GM23338 (cell line): Measurements from ENCODE around the gene LAMB3. TPM values are rescaled to one million over a fixed set of nuclear protein-coding genes. Genes with fewer than 3 reads are reported as not detected.

Experiments
- ATAC-seq: fragments of 200-7000 bp; cut with Tn5 transposase; 3 replicates; pipeline ENCODE4 v1.9.1; 2020
- DNase-seq: peaks from one replicate; pipeline ENCODE4 v3.0.0-alpha.2; 2015; ENCODE audit warnings: low spot score
- H2AFZ ChIP-seq: fragments of 200-600 bp; sonication (generic); 2 replicates; pipeline ENCODE4 v1.8.0; 2016; ENCODE audit warnings: antibody characterized with exemption, mild to moderate bottlenecking, moderate library complexity
- H3F3A ChIP-seq: fragments of 200-600 bp; sonication (generic); replicated peaks from 2 replicates; pipeline ENCODE4 v1.8.0; 2017; ENCODE audit warnings: antibody characterized with exemption, mixed run types, low read depth
- H3K27ac ChIP-seq: fragments of 200-600 bp; sonication (generic); 2 replicates; pipeline ENCODE4 v1.6.1; 2016; ENCODE audit warnings: low read depth
- H3K27me3 ChIP-seq: fragments of 200-600 bp; sonication (generic); 2 replicates; pipeline ENCODE4 v1.8.0; 2016; ENCODE audit warnings: mild to moderate bottlenecking, mixed run types, moderate library complexity; ENCODE audit not compliant: insufficient read depth
- H3K36me3 ChIP-seq: fragments of 200-600 bp; sonication (generic); 2 replicates; pipeline ENCODE4 v1.8.0; 2016; ENCODE audit warnings: mild to moderate bottlenecking; ENCODE audit not compliant: insufficient read depth
- H3K4me1 ChIP-seq: fragments of 200-600 bp; sonication (generic); 2 replicates; pipeline ENCODE4 v1.8.0; 2016; ENCODE audit warnings: mild to moderate bottlenecking, moderate library complexity; ENCODE audit not compliant: insufficient read depth
- H3K4me2 ChIP-seq: fragments of 200-600 bp; sonication (generic); 2 replicates; pipeline ENCODE4 v1.7.1; 2017; ENCODE audit warnings: mixed run types
- H3K4me3 ChIP-seq: fragments of 200-600 bp; sonication (generic); 2 replicates; pipeline ENCODE4 v1.6.1; 2016; ENCODE audit warnings: mixed run types
- H3K79me2 ChIP-seq: fragments of 200-600 bp; sonication (generic); replicated peaks from 2 replicates; pipeline ENCODE4 v1.8.0; 2017; ENCODE audit warnings: mild to moderate bottlenecking; ENCODE audit not compliant: insufficient read depth
- H3K9me2 ChIP-seq: fragments of 200-600 bp; sonication (generic); 2 replicates; pipeline ENCODE4 v1.8.0; 2017; ENCODE audit not compliant: insufficient read depth
- H4K20me1 ChIP-seq: fragments of 200-600 bp; sonication (generic); replicated peaks from 2 replicates; pipeline ENCODE4 v1.8.0; 2017; ENCODE audit warnings: mild to moderate bottlenecking; ENCODE audit not compliant: insufficient read depth
- H3K27ac Mint-ChIP-seq: 2 replicates; pipeline ENCODE4 v1.8.0; 2020; ENCODE audit warnings: inconsistent platforms, mild to moderate bottlenecking, moderate library complexity, mixed read lengths
- H3K27me3 Mint-ChIP-seq: 3 replicates; pipeline ENCODE4 v1.8.0; 2022; ENCODE audit warnings: low read depth, mild to moderate bottlenecking, moderate library complexity, mixed read lengths, inconsistent platforms; ENCODE audit not compliant: insufficient read depth, poor library complexity
- H3K36me3 Mint-ChIP-seq: 3 replicates; pipeline ENCODE4 v1.8.0; 2021; ENCODE audit warnings: low read depth, mild to moderate bottlenecking, inconsistent platforms, moderate library complexity, mixed read lengths
- H3K4me1 Mint-ChIP-seq: 3 replicates; pipeline ENCODE4 v1.8.0; 2020; ENCODE audit warnings: mild to moderate bottlenecking, inconsistent platforms, mixed read lengths
- H3K4me3 Mint-ChIP-seq: 3 replicates; pipeline ENCODE4 v1.8.0; 2021; ENCODE audit warnings: moderate library complexity, mild to moderate bottlenecking, inconsistent platforms, mixed read lengths
- H3K9me3 Mint-ChIP-seq: 3 replicates; pipeline ENCODE4 v1.8.0; 2020; ENCODE audit warnings: moderate library complexity, mild to moderate bottlenecking, inconsistent platforms, mixed read lengths
- CREB1 ChIP-seq: fragments of 250-450 bp; sonication (Bioruptor Pico); IDR thresholded peaks from 2 replicates; pipeline ENCODE4 v1.5.0; 2020; ENCODE audit warnings: low read depth, mild to moderate bottlenecking, moderate library complexity
- EZH2 ChIP-seq: fragments of 200-600 bp; sonication (generic); IDR thresholded peaks from one replicate; pipeline ENCODE4 v1.8.0; 2017; ENCODE audit warnings: antibody characterized with exemption, mild to moderate bottlenecking, low read depth; ENCODE audit not compliant: unreplicated experiment
- EZH2phosphoT487 ChIP-seq: fragments of 200-600 bp; sonication (generic); IDR thresholded peaks from one replicate; pipeline ENCODE4 v1.8.1; 2018; ENCODE audit warnings: antibody characterized with exemption; ENCODE audit not compliant: unreplicated experiment
- JUNB ChIP-seq: IDR thresholded peaks from one replicate; pipeline ENCODE4 v1.6.1; 2016; ENCODE audit warnings: antibody characterized with exemption; ENCODE audit not compliant: unreplicated experiment
- NANOG ChIP-seq: IDR thresholded peaks from 2 replicates; pipeline ENCODE4 v1.6.1; 2016; ENCODE audit warnings: antibody characterized with exemption, borderline replicate concordance
- POLR2AphosphoS5 ChIP-seq: IDR thresholded peaks from 2 replicates; pipeline ENCODE4 v1.6.1; 2016; ENCODE audit warnings: antibody characterized with exemption, low read depth
- STAT1 ChIP-seq: IDR thresholded peaks from one replicate; pipeline ENCODE4 v1.6.1; 2016; ENCODE audit warnings: antibody characterized with exemption; ENCODE audit not compliant: unreplicated experiment
- ZNF114 ChIP-seq: fragments of 250-450 bp; sonication (Bioruptor Pico); IDR thresholded peaks from 2 replicates; pipeline ENCODE4 v1.5.0; 2020; ENCODE audit warnings: mild to moderate bottlenecking, moderate library complexity
- ZNF331 ChIP-seq: fragments of 250-450 bp; sonication (Bioruptor Pico); IDR thresholded peaks from 2 replicates; pipeline ENCODE4 v1.5.0; 2020; ENCODE audit warnings: low read depth, mild to moderate bottlenecking, moderate library complexity
- polyA plus RNA-seq: library from polyadenylated mRNA; unstranded; fragments of >200 nt; fragmentation: Nextera tagmentation; extraction: Ambion mirVana; gene quantifications from 2 replicates; pipeline ENCODE4 v1.2.1, GENCODE V29; 2016
- total RNA-seq: library from RNA; depleted of rRNA; stranded (reverse); fragments of >200 nt; shearing (Covaris generic); gene quantifications from 2 replicates; pipeline ENCODE4 v1.2.3, GENCODE V29; 2014
- TF ChIP-seq, protein P1 (sequence below): IDR thresholded peaks from 2 replicates; pipeline ENCODE4 v1.6.1; 2016; ENCODE audit warnings: antibody characterized with exemption
- TF ChIP-seq, protein P2 (sequence below): IDR thresholded peaks from one replicate; pipeline ENCODE4 v1.6.1; 2018; ENCODE audit warnings: antibody characterized with exemption; ENCODE audit not compliant: unreplicated experiment
- TF ChIP-seq, protein P3 (sequence below), 2 experiments: fragments of 200-600 bp in 1 of 2; sonication (generic) in 1 of 2; conservative IDR thresholded peaks; 2 replicates each; pipeline versions ENCODE4 v1.5.1 to v1.6.1; 2016 to 2017; ENCODE audit warnings: antibody characterized with exemption in 2 of 2, low read depth in 2 of 2, mild to moderate bottlenecking in 2 of 2, moderate library complexity in 1 of 2
- TF ChIP-seq, protein P4 (sequence below): fragments of 250-450 bp; sonication (Bioruptor Pico); IDR thresholded peaks from 2 replicates; pipeline ENCODE4 v1.5.0; 2020; ENCODE audit warnings: mild to moderate bottlenecking, moderate library complexity

LAMB3 gene
- total and polyA plus RNA-seq, 2 experiments from 2014 or later = 0.05 to 0.52 TPM

DNA sequence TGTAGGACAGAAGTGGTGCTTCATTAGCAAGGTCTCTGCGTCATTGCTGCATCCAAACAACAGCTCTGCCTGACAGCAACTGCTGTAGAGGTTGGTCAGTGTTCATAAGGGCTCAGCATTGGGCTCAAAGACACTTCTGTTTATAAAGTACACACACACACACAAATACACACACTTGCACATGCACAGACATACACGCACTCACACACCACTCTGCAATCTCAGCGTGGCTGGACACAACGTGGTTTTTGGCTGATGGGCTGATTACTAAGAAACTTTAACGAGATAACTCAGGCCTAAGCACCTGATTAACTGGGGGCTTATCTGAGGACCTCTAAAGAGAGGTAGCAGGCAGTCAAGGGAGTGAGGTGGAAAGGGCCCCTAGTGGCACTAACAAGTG, 48.3 kb downstream of the LAMB3 start:
- H3K79me2 ChIP-seq = no peaks in the 10 kb centered on the region
- H3K9me2 ChIP-seq = no peaks in the 10 kb centered on the region
- H3K36me3 ChIP-seq = no peaks in the 10 kb centered on the region
- Mint-ChIP-seq H3K36me3 (no peaks in the 10 kb centered on the region), H3K9me3 (no peaks in the 10 kb centered on the region; the same call in 2 of the 3 replicates), H3K27me3 (peaks cover 2% of the 10 kb centered on the region), H3K27ac (no peak overlapping the region), H3K4me1 (no peaks in the 10 kb centered on the region), H3K4me3 (no peak overlapping the region)
- H3K4me3 ChIP-seq = no peak overlapping the region
- H3K27ac ChIP-seq = no peak overlapping the region
- ATAC-seq (no peak), DNase-seq (no peak)
- TF ChIP-seq ZNF331 (CRISPR knock-in tag) (no peak), EZH2phosphoT487 (no peak), NANOG (no peak), POLR2AphosphoS5 (no peak), STAT1 (no peak), EZH2 (no peak), CREB1 (no peak), JUNB (no peak), ZNF114 (CRISPR knock-in tag) (no peak)
- TF ChIP-seq, protein P1, sequence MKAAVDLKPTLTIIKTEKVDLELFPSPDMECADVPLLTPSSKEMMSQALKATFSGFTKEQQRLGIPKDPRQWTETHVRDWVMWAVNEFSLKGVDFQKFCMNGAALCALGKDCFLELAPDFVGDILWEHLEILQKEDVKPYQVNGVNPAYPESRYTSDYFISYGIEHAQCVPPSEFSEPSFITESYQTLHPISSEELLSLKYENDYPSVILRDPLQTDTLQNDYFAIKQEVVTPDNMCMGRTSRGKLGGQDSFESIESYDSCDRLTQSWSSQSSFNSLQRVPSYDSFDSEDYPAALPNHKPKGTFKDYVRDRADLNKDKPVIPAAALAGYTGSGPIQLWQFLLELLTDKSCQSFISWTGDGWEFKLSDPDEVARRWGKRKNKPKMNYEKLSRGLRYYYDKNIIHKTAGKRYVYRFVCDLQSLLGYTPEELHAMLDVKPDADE = no peak
- TF ChIP-seq, protein P2, sequence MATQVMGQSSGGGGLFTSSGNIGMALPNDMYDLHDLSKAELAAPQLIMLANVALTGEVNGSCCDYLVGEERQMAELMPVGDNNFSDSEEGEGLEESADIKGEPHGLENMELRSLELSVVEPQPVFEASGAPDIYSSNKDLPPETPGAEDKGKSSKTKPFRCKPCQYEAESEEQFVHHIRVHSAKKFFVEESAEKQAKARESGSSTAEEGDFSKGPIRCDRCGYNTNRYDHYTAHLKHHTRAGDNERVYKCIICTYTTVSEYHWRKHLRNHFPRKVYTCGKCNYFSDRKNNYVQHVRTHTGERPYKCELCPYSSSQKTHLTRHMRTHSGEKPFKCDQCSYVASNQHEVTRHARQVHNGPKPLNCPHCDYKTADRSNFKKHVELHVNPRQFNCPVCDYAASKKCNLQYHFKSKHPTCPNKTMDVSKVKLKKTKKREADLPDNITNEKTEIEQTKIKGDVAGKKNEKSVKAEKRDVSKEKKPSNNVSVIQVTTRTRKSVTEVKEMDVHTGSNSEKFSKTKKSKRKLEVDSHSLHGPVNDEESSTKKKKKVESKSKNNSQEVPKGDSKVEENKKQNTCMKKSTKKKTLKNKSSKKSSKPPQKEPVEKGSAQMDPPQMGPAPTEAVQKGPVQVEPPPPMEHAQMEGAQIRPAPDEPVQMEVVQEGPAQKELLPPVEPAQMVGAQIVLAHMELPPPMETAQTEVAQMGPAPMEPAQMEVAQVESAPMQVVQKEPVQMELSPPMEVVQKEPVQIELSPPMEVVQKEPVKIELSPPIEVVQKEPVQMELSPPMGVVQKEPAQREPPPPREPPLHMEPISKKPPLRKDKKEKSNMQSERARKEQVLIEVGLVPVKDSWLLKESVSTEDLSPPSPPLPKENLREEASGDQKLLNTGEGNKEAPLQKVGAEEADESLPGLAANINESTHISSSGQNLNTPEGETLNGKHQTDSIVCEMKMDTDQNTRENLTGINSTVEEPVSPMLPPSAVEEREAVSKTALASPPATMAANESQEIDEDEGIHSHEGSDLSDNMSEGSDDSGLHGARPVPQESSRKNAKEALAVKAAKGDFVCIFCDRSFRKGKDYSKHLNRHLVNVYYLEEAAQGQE = no peak
- TF ChIP-seq, protein P3, sequence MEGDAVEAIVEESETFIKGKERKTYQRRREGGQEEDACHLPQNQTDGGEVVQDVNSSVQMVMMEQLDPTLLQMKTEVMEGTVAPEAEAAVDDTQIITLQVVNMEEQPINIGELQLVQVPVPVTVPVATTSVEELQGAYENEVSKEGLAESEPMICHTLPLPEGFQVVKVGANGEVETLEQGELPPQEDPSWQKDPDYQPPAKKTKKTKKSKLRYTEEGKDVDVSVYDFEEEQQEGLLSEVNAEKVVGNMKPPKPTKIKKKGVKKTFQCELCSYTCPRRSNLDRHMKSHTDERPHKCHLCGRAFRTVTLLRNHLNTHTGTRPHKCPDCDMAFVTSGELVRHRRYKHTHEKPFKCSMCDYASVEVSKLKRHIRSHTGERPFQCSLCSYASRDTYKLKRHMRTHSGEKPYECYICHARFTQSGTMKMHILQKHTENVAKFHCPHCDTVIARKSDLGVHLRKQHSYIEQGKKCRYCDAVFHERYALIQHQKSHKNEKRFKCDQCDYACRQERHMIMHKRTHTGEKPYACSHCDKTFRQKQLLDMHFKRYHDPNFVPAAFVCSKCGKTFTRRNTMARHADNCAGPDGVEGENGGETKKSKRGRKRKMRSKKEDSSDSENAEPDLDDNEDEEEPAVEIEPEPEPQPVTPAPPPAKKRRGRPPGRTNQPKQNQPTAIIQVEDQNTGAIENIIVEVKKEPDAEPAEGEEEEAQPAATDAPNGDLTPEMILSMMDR (conservative IDR thresholded peaks at IDR 0.05; ENCODE audit: low read depth in 2 of 2) = no peak
- TF ChIP-seq, protein P4, sequence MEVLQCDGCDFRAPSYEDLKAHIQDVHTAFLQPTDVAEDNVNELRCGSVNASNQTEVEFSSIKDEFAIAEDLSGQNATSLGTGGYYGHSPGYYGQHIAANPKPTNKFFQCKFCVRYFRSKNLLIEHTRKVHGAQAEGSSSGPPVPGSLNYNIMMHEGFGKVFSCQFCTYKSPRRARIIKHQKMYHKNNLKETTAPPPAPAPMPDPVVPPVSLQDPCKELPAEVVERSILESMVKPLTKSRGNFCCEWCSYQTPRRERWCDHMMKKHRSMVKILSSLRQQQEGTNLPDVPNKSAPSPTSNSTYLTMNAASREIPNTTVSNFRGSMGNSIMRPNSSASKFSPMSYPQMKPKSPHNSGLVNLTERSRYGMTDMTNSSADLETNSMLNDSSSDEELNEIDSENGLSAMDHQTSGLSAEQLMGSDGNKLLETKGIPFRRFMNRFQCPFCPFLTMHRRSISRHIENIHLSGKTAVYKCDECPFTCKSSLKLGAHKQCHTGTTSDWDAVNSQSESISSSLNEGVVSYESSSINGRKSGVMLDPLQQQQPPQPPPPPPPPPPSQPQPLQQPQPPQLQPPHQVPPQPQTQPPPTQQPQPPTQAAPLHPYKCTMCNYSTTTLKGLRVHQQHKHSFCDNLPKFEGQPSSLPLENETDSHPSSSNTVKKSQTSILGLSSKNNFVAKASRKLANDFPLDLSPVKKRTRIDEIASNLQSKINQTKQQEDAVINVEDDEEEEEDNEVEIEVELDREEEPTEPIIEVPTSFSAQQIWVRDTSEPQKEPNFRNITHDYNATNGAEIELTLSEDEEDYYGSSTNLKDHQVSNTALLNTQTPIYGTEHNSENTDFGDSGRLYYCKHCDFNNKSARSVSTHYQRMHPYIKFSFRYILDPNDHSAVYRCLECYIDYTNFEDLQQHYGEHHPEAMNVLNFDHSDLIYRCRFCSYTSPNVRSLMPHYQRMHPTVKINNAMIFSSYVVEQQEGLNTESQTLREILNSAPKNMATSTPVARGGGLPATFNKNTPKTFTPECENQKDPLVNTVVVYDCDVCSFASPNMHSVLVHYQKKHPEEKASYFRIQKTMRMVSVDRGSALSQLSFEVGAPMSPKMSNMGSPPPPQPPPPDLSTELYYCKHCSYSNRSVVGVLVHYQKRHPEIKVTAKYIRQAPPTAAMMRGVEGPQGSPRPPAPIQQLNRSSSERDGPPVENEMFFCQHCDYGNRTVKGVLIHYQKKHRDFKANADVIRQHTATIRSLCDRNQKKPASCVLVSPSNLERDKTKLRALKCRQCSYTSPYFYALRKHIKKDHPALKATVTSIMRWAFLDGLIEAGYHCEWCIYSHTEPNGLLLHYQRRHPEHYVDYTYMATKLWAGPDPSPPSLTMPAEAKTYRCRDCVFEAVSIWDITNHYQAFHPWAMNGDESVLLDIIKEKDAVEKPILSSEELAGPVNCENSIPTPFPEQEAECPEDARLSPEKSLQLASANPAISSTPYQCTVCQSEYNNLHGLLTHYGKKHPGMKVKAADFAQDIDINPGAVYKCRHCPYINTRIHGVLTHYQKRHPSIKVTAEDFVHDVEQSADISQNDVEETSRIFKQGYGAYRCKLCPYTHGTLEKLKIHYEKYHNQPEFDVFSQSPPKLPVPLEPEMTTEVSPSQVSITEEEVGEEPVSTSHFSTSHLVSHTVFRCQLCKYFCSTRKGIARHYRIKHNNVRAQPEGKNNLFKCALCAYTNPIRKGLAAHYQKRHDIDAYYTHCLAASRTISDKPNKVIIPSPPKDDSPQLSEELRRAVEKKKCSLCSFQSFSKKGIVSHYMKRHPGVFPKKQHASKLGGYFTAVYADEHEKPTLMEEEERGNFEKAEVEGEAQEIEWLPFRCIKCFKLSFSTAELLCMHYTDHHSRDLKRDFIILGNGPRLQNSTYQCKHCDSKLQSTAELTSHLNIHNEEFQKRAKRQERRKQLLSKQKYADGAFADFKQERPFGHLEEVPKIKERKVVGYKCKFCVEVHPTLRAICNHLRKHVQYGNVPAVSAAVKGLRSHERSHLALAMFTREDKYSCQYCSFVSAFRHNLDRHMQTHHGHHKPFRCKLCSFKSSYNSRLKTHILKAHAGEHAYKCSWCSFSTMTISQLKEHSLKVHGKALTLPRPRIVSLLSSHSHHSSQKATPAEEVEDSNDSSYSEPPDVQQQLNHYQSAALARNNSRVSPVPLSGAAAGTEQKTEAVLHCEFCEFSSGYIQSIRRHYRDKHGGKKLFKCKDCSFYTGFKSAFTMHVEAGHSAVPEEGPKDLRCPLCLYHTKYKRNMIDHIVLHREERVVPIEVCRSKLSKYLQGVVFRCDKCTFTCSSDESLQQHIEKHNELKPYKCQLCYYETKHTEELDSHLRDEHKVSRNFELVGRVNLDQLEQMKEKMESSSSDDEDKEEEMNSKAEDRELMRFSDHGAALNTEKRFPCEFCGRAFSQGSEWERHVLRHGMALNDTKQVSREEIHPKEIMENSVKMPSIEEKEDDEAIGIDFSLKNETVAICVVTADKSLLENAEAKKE (CRISPR knock-in tag) = no peak
- no peaks in the 10 kb centered on the region for H4K20me1 ChIP-seq
- no peaks in the 10 kb centered on the region for H3K4me1 ChIP-seq
- H3K4me2 ChIP-seq = no peak overlapping the region
- H3F3A ChIP-seq = no peaks in the 10 kb centered on the region
- no peak overlapping the region for H2AFZ ChIP-seq
- H3K27me3 ChIP-seq = no peaks in the 10 kb centered on the region
